ENCODE results near the gene IL17RC.
"Not testable (repeated sequence)": the region's sequence is repeated elsewhere in the genome, so short reads cannot be mapped to it uniquely, and the experiment has no call there.

The IL17RC gene

GRCh38 chr3:9935966-9936510, 19.1 kb downstream of the IL17RC start:
- no peak for TF ChIP-seq CTCF (IDR thresholded peaks at IDR 0.05; ENCODE audit: low read depth, low read length)
- DNase-seq (ENCODE audit: extremely low read depth, low read depth) = no peak

GRCh38 chr3:9937486-9938238, 20.8 kb downstream of the IL17RC start:
- DNase-seq (ENCODE audit: extremely low read depth, low read depth) = no peak

GRCh38 chr3:9938966-9939365, 22.1 kb downstream of the IL17RC start:
- no peak for TF ChIP-seq CTCF (IDR thresholded peaks at IDR 0.05; ENCODE audit: low read depth, low read length)
- DNase-seq (ENCODE audit: extremely low read depth, low read depth) = no peak

More at GRCh38 chr3:9937486-9938238, 20.8 kb downstream of the IL17RC start:
- TF ChIP-seq CTCF (IDR thresholded peaks at IDR 0.05; ENCODE audit: low read depth, low read length) = no peak

- DNase-seq (ENCODE audit: extremely low read depth, low read depth) = not testable (repeated sequence)
Observed at GRCh38 chr3:9939906-9940305, 23.0 kb downstream of the IL17RC start.

- no peak for TF ChIP-seq CTCF (IDR thresholded peaks at IDR 0.05; ENCODE audit: low read depth, low read length)
- DNase-seq (ENCODE audit: extremely low read depth, low read depth) = no peak
Observed at GRCh38 chr3:9940746-9941145, 23.8 kb downstream of the IL17RC start.

GRCh38 chr3:9942164-9942563, 25.3 kb downstream of the IL17RC start:
- no peak for DNase-seq (ENCODE audit: extremely low read depth, low read depth)
- no peak for TF ChIP-seq CTCF (IDR thresholded peaks at IDR 0.05; ENCODE audit: low read depth, low read length)

GRCh38 chr3:9942934-9943690, 26.2 kb downstream of the IL17RC start:
- DNase-seq (ENCODE audit: extremely low read depth, low read depth) = no peak
- no peak for TF ChIP-seq CTCF (IDR thresholded peaks at IDR 0.05; ENCODE audit: low read depth, low read length)

Measured in AG09319 (cell line).